Measurements from ENCODE around the gene MBD4.

GRCh38 chr3:129402616-129403015, 37.1 kb downstream of the MBD4 start:
- no peak for TF ChIP-seq POLR2A (IDR thresholded peaks at IDR 0.05; ENCODE audit: low read depth)
- no peak for TF ChIP-seq CTCF (IDR thresholded peaks at IDR 0.05)
- no peak for TF ChIP-seq POLR2AphosphoS5 (IDR thresholded peaks at IDR 0.05)
